Measurements from ENCODE around the gene NOXRED1.
"Not testable (repeated sequence)": the region's sequence is repeated elsewhere in the genome, so short reads cannot be mapped to it uniquely, and the experiment has no call there.

The NOXRED1 gene

GRCh38 chr14:77423423-77423822, at the start of gene NOXRED1:
NOXRED1 (minus strand) TSS chr14:77423523; CDS start chr14:77422889, 634 bp downstream.
- ATAC-seq = no peak

- ATAC-seq = no peak
Observed at GRCh38 chr14:77470224-77470870, 47.0 kb upstream of the NOXRED1 start.

GRCh38 chr14:77469539-77469938, 46.2 kb upstream of the NOXRED1 start:
- ATAC-seq = no peak

GRCh38 chr14:77469067-77469505, 45.8 kb upstream of the NOXRED1 start:
- ATAC-seq = peak in 1 of 2 donors; percentile 9

GRCh38 chr14:77467801-77468200, 44.5 kb upstream of the NOXRED1 start:
- no peak for ATAC-seq

- ATAC-seq = no peak
Observed at GRCh38 chr14:77459072-77459723, 35.9 kb upstream of the NOXRED1 start.

- ATAC-seq = no peak
Observed at GRCh38 chr14:77458249-77458950, 35.1 kb upstream of the NOXRED1 start.

GRCh38 chr14:77457522-77458248, 34.4 kb upstream of the NOXRED1 start, which contains the start of the genes AHSA1 and VIPAS39:
AHSA1 (plus strand) TSS chr14:77458093; CDS start chr14:77458190, 97 bp downstream.
VIPAS39 (minus strand) TSS chr14:77457601; CDS start chr14:77454102, 3,499 bp downstream.
- peak; percentile 96 to 98 for ATAC-seq

- no peak for ATAC-seq
Observed at GRCh38 chr14:77457115-77457521, 33.8 kb upstream of the NOXRED1 start.

GRCh38 chr14:77455966-77456640, 32.8 kb upstream of the NOXRED1 start:
- no peak for ATAC-seq

- no peak for ATAC-seq
Observed at GRCh38 chr14:77442196-77442595, 18.9 kb upstream of the NOXRED1 start.

GRCh38 chr14:77439861-77440260, 16.5 kb upstream of the NOXRED1 start:
- no peak for ATAC-seq

GRCh38 chr14:77438596-77438995, 15.3 kb upstream of the NOXRED1 start:
- ATAC-seq = no peak

- ATAC-seq = no peak
Observed at GRCh38 chr14:77436042-77436441, 12.7 kb upstream of the NOXRED1 start.

GRCh38 chr14:77426396-77426795, 3.1 kb upstream of the NOXRED1 start:
- no peak for ATAC-seq

GRCh38 chr14:77424862-77425261, 1.5 kb upstream of the NOXRED1 start:
- ATAC-seq = no peak

- no peak for ATAC-seq
Observed at GRCh38 chr14:77421201-77421600, 2.1 kb downstream of the NOXRED1 start.

GRCh38 chr14:77416836-77417235, 6.5 kb downstream of the NOXRED1 start:
- no peak for ATAC-seq

GRCh38 chr14:77416098-77416497, 7.2 kb downstream of the NOXRED1 start:
- not testable (repeated sequence) for ATAC-seq

- ATAC-seq = not testable (repeated sequence)
Observed at GRCh38 chr14:77415403-77416030, 7.8 kb downstream of the NOXRED1 start.

- no peak for ATAC-seq
Observed at GRCh38 chr14:77409131-77409533, 14.2 kb downstream of the NOXRED1 start.

- no peak for ATAC-seq
Observed at GRCh38 chr14:77407158-77407557, 16.2 kb downstream of the NOXRED1 start.

Data from activated CD4-positive, CD25-positive, alpha-beta regulatory T cell treated with anti-CD3 and anti-CD28 coated beads, Interleukin-2, amount 50 U/mL, for 24 hours (primary cell).